CD14-positive monocyte (primary cell): Measurements from ENCODE around the gene KCNAB1. TPM values are rescaled to one million over a fixed set of nuclear protein-coding genes. Genes with fewer than 3 reads are reported as not detected.

Experiments used
- DNase-seq, 3 donors: peaks; one replicate each; pipeline ENCODE4 v3.0.0-alpha.2; 2011 to 2022
- H2AFZ ChIP-seq: 2 replicates; pipeline ENCODE4 v1.6.0; 2012; ENCODE audit warnings: mild to moderate bottlenecking, low read depth, low read length, inconsistent platforms; ENCODE audit not compliant: insufficient read depth, poor library complexity, severe bottlenecking
- H3K27ac ChIP-seq, 2 donors: 1 replicate in 1 of 2; 2 replicates in 1 of 2; pipeline ENCODE4 v1.5.1; 2012 to 2013; ENCODE audit warnings: low read length in 2 of 2, control low read depth in 1 of 2, inconsistent platforms in 1 of 2, low read depth in 1 of 2, mild to moderate bottlenecking in 1 of 2
- H3K27me3 ChIP-seq, 2 donors: one replicate each; pipeline versions ENCODE4 v1.6.0 to v1.6.1; 2011 to 2013; ENCODE audit warnings: low read length in 2 of 2; ENCODE audit not compliant: control insufficient read depth in 2 of 2, insufficient read depth in 2 of 2
- H3K36me3 ChIP-seq, 2 donors: replicated peaks in 1 of 2; 1 replicate in 1 of 2; 2 replicates in 1 of 2; pipeline versions ENCODE4 v1.5.1 to v1.6.1; 2012 to 2013; ENCODE audit warnings: low read length in 2 of 2, control low read depth in 1 of 2, inconsistent platforms in 1 of 2, mild to moderate bottlenecking in 1 of 2; ENCODE audit not compliant: insufficient read depth in 2 of 2, control insufficient read depth in 1 of 2
- H3K4me1 ChIP-seq, 2 donors: 1 replicate in 1 of 2; 2 replicates in 1 of 2; pipeline versions ENCODE4 v1.5.1 to v1.6.1; 2012 to 2013; ENCODE audit warnings: low read length in 2 of 2, control low read depth in 1 of 2, inconsistent platforms in 1 of 2, mild to moderate bottlenecking in 1 of 2, moderate library complexity in 1 of 2; ENCODE audit not compliant: insufficient read depth in 2 of 2, control insufficient read depth in 1 of 2
- H3K4me2 ChIP-seq: replicated peaks from 2 replicates; pipeline ENCODE3; 2012; ENCODE audit warnings: low read length, moderate library complexity, mild to moderate bottlenecking; ENCODE audit not compliant: poor library complexity, severe bottlenecking; ENCODE audit errors: extremely low read depth
- H3K4me3 ChIP-seq, 3 experiments: fragments of 200-600 bp in 1 of 3; sonication (generic) in 1 of 3; replicated peaks in 1 of 3; 1 replicate in 2 of 3; 2 replicates in 1 of 3; pipeline ENCODE4 v1.5.1; 2011 to 2013; ENCODE audit warnings: low read length in 3 of 3, mild to moderate bottlenecking in 3 of 3, control low read depth in 2 of 3, low read depth in 2 of 3, inconsistent platforms in 1 of 3, moderate library complexity in 1 of 3
- H3K79me2 ChIP-seq: 2 replicates; pipeline ENCODE4 v1.6.0; 2012; ENCODE audit warnings: mild to moderate bottlenecking, control low read depth, inconsistent platforms, low read length, moderate library complexity; ENCODE audit not compliant: insufficient read depth
- H3K9ac ChIP-seq: 2 replicates; pipeline ENCODE4 v1.6.0; 2017; ENCODE audit warnings: low read length, mild to moderate bottlenecking; ENCODE audit not compliant: insufficient read depth, poor library complexity, severe bottlenecking
- H3K9me3 ChIP-seq, 2 donors: replicated peaks in 1 of 2; 1 replicate in 1 of 2; 2 replicates in 1 of 2; pipeline versions ENCODE4 v1.5.1 to v1.6.1; 2012 to 2013; ENCODE audit warnings: low read length in 2 of 2, control low read depth in 1 of 2; ENCODE audit not compliant: control insufficient read depth in 1 of 2, insufficient read depth in 1 of 2
- H4K20me1 ChIP-seq: 2 replicates; pipeline ENCODE4 v1.6.0; 2012; ENCODE audit warnings: mild to moderate bottlenecking, low read length, control low read depth, moderate library complexity; ENCODE audit not compliant: insufficient read depth
- H3K27ac Mint-ChIP-seq, 7 donors: one replicate each; pipeline ENCODE4 v1.8.0; 2020; ENCODE audit warnings: mild to moderate bottlenecking in 7 of 7, mixed read lengths in 7 of 7, moderate library complexity in 6 of 7, inconsistent platforms in 2 of 7
- H3K27me3 Mint-ChIP-seq, 3 donors: one replicate each; pipeline ENCODE4 v1.8.0; 2021 to 2022; ENCODE audit warnings: low read depth in 3 of 3, mild to moderate bottlenecking in 3 of 3, mixed read lengths in 3 of 3, moderate library complexity in 3 of 3, inconsistent platforms in 1 of 3
- H3K36me3 Mint-ChIP-seq, 2 donors: one replicate each; pipeline ENCODE4 v1.8.0; 2020; ENCODE audit warnings: mixed read lengths in 2 of 2, inconsistent platforms in 1 of 2, mild to moderate bottlenecking in 1 of 2
- H3K4me1 Mint-ChIP-seq: one replicate; pipeline ENCODE4 v1.8.0; 2020; ENCODE audit warnings: mild to moderate bottlenecking, mixed read lengths
- H3K4me3 Mint-ChIP-seq, 2 donors: one replicate each; pipeline ENCODE4 v1.8.0; 2020; ENCODE audit warnings: mild to moderate bottlenecking in 2 of 2, mixed read lengths in 2 of 2, moderate library complexity in 1 of 2
- H3K9me3 Mint-ChIP-seq, 7 donors: one replicate each; pipeline ENCODE4 v1.8.0; 2020 to 2022; ENCODE audit warnings: mixed read lengths in 7 of 7, mild to moderate bottlenecking in 6 of 7, moderate library complexity in 6 of 7, inconsistent platforms in 2 of 7
- CTCF ChIP-seq: fragments of 200-600 bp; IDR thresholded peaks from one replicate; pipeline ENCODE4 v1.8.0; 2022; ENCODE audit warnings: antibody characterized with exemption, mild to moderate bottlenecking
- WGBS: methylation state at CpG from one replicate; pipeline ENCODE4 v1.1.5; 2013; ENCODE audit warnings: missing lambda C conversion rate; ENCODE audit not compliant: insufficient coverage; 5-methylcytosine and 5-hydroxymethylcytosine counted together
- intact Hi-C, 2 donors: fragments of 100-400 bp; cut with micrococcal nuclease; formaldehyde crosslinking; loops; one replicate each; pipeline versions ENCODE4 v1.15.0 to v1.15.1; 2023
- polyA plus RNA-seq, 3 donors: library from polyadenylated mRNA; depleted of rRNA in 1 of 3; unstranded in 2 of 3; stranded (reverse) in 1 of 3; fragments of 300-500 nt in 2 of 3; fragments of >200 nt in 1 of 3; fragmentation: Illumina TruSeq in 2 of 3; gene quantifications; 1 replicate in 2 of 3; 2 replicates in 1 of 3; pipeline ENCODE4 v1.2.3, GENCODE V29; 2012 to 2021

KCNAB1 gene
- polyA plus RNA-seq, 3 donors: 0.08 to 0.14 TPM; not detected in 1

- H3K27me3 ChIP-seq: no peaks in the 10 kb centered on the region
- no peak overlapping the region for H3K4me3 Mint-ChIP-seq
- no peaks in the 10 kb centered on the region for H4K20me1 ChIP-seq
- no peak overlapping the region for H3K4me3 ChIP-seq
- H3K79me2 ChIP-seq: no peaks in the 10 kb centered on the region
- no CpG with 5 or more reads among the region's 1 CpG for WGBS
- H3K36me3 Mint-ChIP-seq: no peaks in the 10 kb centered on the region
- no peaks in the 10 kb centered on the region for H3K36me3 ChIP-seq
- H2AFZ ChIP-seq: no peak overlapping the region
- intact Hi-C loops: no loop called here
- no peaks in the 10 kb centered on the region for H3K4me1 Mint-ChIP-seq
- DNase-seq: no peak
- no peak overlapping the region for H3K27ac ChIP-seq
- peaks cover 0 to 11% (median 3%) of the 10 kb centered on the region in 3 donors for H3K27me3 Mint-ChIP-seq
- no peaks in the 10 kb centered on the region for H3K9me3 ChIP-seq
- H3K9ac ChIP-seq: no peak overlapping the region
- peaks cover 0 to 9% (median 0%) of the 10 kb centered on the region in 7 donors for H3K9me3 Mint-ChIP-seq
- H3K4me2 ChIP-seq: no peak overlapping the region
- TF ChIP-seq CTCF: no peak
- H3K27ac Mint-ChIP-seq: no peak overlapping the region
- no peaks in the 10 kb centered on the region for H3K4me1 ChIP-seq
These were observed 130.2 kb downstream of the KCNAB1 start for GRCh38 chr3:156250550-156250949.

GRCh38 chr3:156251424-156251823 is 131.0 kb downstream of the KCNAB1 start:
- no peak for TF ChIP-seq CTCF
- Histone ChIP-seq H3K79me2 (no peaks in the 10 kb centered on the region), H3K4me2 (no peak overlapping the region), H4K20me1 (no peaks in the 10 kb centered on the region), H3K36me3 (no peaks in the 10 kb centered on the region), H3K4me3 (no peak overlapping the region), H3K9me3 (no peaks in the 10 kb centered on the region), H3K27me3 (no peaks in the 10 kb centered on the region), H2AFZ (no peak overlapping the region), H3K9ac (no peak overlapping the region), H3K27ac (no peak overlapping the region), H3K4me1 (no peaks in the 10 kb centered on the region)
- Mint-ChIP-seq H3K4me3 (no peak overlapping the region), H3K36me3 (no peaks in the 10 kb centered on the region), H3K27me3 (peaks cover 0 to 8% (median 3%) of the 10 kb centered on the region in 3 donors), H3K27ac (no peak overlapping the region), H3K9me3 (peaks cover 0 to 7% (median 0%) of the 10 kb centered on the region in 7 donors), H3K4me1 (no peaks in the 10 kb centered on the region)
- intact Hi-C loops: no loop called here
- 100% methylated on average over 2 of the region's 4 CpGs for WGBS
- DNase-seq: no peak
